ENCODE results near the gene ACTG1.

DNA sequence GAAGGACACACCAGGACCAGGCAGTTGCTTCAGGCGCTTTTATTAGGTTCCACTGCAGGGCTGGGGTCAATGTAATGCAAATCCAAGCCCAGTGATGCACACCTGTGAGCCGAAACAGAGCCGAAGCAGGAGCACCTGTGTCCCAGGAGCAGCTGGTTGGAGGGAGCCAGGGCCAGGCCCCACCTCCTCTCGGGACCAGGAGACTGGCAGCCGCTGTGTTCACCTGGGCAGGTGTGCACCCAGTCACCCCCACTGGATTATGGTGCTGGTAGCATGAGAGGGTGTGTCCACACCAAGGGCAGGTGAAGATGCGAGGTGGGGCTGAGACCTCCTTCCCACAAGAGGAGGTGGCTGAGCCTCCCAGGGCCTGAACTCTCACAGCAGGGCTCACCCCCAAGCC, 44.3 kb upstream of the ACTG1 start:
- TF ChIP-seq, protein P1, sequence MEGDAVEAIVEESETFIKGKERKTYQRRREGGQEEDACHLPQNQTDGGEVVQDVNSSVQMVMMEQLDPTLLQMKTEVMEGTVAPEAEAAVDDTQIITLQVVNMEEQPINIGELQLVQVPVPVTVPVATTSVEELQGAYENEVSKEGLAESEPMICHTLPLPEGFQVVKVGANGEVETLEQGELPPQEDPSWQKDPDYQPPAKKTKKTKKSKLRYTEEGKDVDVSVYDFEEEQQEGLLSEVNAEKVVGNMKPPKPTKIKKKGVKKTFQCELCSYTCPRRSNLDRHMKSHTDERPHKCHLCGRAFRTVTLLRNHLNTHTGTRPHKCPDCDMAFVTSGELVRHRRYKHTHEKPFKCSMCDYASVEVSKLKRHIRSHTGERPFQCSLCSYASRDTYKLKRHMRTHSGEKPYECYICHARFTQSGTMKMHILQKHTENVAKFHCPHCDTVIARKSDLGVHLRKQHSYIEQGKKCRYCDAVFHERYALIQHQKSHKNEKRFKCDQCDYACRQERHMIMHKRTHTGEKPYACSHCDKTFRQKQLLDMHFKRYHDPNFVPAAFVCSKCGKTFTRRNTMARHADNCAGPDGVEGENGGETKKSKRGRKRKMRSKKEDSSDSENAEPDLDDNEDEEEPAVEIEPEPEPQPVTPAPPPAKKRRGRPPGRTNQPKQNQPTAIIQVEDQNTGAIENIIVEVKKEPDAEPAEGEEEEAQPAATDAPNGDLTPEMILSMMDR (IDR thresholded peaks at IDR 0.05) = no peak
- TF ChIP-seq, protein P2, sequence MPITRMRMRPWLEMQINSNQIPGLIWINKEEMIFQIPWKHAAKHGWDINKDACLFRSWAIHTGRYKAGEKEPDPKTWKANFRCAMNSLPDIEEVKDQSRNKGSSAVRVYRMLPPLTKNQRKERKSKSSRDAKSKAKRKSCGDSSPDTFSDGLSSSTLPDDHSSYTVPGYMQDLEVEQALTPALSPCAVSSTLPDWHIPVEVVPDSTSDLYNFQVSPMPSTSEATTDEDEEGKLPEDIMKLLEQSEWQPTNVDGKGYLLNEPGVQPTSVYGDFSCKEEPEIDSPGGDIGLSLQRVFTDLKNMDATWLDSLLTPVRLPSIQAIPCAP (CRISPR knock-in tag; IDR thresholded peaks at IDR 0.05) = no peak
- TF ChIP-seq, protein P3, sequence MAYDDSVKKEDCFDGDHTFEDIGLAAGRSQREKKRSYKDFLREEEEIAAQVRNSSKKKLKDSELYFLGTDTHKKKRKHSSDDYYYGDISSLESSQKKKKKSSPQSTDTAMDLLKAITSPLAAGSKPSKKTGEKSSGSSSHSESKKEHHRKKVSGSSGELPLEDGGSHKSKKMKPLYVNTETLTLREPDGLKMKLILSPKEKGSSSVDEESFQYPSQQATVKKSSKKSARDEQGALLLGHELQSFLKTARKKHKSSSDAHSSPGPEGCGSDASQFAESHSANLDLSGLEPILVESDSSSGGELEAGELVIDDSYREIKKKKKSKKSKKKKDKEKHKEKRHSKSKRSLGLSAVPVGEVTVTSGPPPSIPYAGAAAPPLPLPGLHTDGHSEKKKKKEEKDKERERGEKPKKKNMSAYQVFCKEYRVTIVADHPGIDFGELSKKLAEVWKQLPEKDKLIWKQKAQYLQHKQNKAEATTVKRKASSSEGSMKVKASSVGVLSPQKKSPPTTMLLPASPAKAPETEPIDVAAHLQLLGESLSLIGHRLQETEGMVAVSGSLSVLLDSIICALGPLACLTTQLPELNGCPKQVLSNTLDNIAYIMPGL (CRISPR knock-in tag; IDR thresholded peaks at IDR 0.05) = no peak
- TF ChIP-seq, protein P4, sequence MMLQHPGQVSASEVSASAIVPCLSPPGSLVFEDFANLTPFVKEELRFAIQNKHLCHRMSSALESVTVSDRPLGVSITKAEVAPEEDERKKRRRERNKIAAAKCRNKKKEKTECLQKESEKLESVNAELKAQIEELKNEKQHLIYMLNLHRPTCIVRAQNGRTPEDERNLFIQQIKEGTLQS (CRISPR knock-in tag; conservative IDR thresholded peaks at IDR 0.05) = no peak
- TF ChIP-seq, protein P5, sequence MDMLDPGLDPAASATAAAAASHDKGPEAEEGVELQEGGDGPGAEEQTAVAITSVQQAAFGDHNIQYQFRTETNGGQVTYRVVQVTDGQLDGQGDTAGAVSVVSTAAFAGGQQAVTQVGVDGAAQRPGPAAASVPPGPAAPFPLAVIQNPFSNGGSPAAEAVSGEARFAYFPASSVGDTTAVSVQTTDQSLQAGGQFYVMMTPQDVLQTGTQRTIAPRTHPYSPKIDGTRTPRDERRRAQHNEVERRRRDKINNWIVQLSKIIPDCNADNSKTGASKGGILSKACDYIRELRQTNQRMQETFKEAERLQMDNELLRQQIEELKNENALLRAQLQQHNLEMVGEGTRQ (CRISPR knock-in tag; IDR thresholded peaks at IDR 0.05) = no peak
- TF ChIP-seq, protein P6, sequence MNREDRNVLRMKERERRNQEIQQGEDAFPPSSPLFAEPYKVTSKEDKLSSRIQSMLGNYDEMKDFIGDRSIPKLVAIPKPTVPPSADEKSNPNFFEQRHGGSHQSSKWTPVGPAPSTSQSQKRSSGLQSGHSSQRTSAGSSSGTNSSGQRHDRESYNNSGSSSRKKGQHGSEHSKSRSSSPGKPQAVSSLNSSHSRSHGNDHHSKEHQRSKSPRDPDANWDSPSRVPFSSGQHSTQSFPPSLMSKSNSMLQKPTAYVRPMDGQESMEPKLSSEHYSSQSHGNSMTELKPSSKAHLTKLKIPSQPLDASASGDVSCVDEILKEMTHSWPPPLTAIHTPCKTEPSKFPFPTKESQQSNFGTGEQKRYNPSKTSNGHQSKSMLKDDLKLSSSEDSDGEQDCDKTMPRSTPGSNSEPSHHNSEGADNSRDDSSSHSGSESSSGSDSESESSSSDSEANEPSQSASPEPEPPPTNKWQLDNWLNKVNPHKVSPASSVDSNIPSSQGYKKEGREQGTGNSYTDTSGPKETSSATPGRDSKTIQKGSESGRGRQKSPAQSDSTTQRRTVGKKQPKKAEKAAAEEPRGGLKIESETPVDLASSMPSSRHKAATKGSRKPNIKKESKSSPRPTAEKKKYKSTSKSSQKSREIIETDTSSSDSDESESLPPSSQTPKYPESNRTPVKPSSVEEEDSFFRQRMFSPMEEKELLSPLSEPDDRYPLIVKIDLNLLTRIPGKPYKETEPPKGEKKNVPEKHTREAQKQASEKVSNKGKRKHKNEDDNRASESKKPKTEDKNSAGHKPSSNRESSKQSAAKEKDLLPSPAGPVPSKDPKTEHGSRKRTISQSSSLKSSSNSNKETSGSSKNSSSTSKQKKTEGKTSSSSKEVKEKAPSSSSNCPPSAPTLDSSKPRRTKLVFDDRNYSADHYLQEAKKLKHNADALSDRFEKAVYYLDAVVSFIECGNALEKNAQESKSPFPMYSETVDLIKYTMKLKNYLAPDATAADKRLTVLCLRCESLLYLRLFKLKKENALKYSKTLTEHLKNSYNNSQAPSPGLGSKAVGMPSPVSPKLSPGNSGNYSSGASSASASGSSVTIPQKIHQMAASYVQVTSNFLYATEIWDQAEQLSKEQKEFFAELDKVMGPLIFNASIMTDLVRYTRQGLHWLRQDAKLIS (CRISPR knock-in tag; IDR thresholded peaks at IDR 0.05; ENCODE audit: borderline replicate concordance) = no peak
- TF ChIP-seq CREB1 (CRISPR knock-in tag; IDR thresholded peaks at IDR 0.05) = no peak
- TF ChIP-seq, protein P7, sequence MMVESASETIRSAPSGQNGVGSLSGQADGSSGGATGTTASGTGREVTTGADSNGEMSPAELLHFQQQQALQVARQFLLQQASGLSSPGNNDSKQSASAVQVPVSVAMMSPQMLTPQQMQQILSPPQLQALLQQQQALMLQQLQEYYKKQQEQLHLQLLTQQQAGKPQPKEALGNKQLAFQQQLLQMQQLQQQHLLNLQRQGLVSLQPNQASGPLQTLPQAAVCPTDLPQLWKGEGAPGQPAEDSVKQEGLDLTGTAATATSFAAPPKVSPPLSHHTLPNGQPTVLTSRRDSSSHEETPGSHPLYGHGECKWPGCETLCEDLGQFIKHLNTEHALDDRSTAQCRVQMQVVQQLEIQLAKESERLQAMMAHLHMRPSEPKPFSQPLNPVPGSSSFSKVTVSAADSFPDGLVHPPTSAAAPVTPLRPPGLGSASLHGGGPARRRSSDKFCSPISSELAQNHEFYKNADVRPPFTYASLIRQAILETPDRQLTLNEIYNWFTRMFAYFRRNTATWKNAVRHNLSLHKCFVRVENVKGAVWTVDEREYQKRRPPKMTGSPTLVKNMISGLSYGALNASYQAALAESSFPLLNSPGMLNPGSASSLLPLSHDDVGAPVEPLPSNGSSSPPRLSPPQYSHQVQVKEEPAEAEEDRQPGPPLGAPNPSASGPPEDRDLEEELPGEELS (CRISPR knock-in tag; IDR thresholded peaks at IDR 0.05) = no peak
- TF ChIP-seq, protein P8, sequence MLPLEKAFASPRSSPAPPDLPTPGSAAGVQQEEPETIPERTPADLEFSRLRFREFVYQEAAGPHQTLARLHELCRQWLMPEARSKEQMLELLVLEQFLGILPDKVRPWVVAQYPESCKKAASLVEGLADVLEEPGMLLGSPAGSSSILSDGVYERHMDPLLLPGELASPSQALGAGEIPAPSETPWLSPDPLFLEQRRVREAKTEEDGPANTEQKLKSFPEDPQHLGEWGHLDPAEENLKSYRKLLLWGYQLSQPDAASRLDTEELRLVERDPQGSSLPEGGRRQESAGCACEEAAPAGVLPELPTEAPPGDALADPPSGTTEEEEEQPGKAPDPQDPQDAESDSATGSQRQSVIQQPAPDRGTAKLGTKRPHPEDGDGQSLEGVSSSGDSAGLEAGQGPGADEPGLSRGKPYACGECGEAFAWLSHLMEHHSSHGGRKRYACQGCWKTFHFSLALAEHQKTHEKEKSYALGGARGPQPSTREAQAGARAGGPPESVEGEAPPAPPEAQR (CRISPR knock-in tag; IDR thresholded peaks at IDR 0.05) = no peak
- no peak for TF ChIP-seq SP1 (CRISPR knock-in tag; conservative IDR thresholded peaks at IDR 0.05)
- no peak for TF ChIP-seq ZNF263 (CRISPR knock-in tag; IDR thresholded peaks at IDR 0.05; ENCODE audit: low read depth)

All from WTC11 (cell line).